Measurements from ENCODE around the gene ASTL.

Gene ASTL

GRCh38 chr2:96097441-96097840 is 40.9 kb downstream of the ASTL start:
- no peak overlapping the region for H3K4me2 ChIP-seq (ENCODE audit: low read depth, low read length, poor library complexity, severe bottlenecking)
- no peaks in the 10 kb centered on the region for H3F3A ChIP-seq (ENCODE audit: insufficient read depth)
- H2AFZ ChIP-seq (ENCODE audit: low read depth, low read length, severe bottlenecking) = no peak overlapping the region
- H3K27ac ChIP-seq (ENCODE audit: low read depth, low read length) = no peak overlapping the region
- H3K4me3 ChIP-seq (ENCODE audit: insufficient read depth, low read length, poor library complexity, severe bottlenecking) = no peak overlapping the region
- no peak overlapping the region for H3K9ac ChIP-seq (ENCODE audit: low read length)
- H3K27me3 ChIP-seq (ENCODE audit: low read length) = no peaks in the 10 kb centered on the region
- H3K9me2 ChIP-seq (replicated peaks; ENCODE audit: insufficient read depth, low read length) = no peaks in the 10 kb centered on the region
- H3K79me2 ChIP-seq (ENCODE audit: insufficient read depth, low read length) = no peaks in the 10 kb centered on the region
- no peaks in the 10 kb centered on the region for H3K9me3 ChIP-seq (ENCODE audit: insufficient read depth, low read length)
- no peak for TF ChIP-seq EZH2phosphoT487 (conservative IDR thresholded peaks at IDR 0.05; ENCODE audit: low read length)
- no peak for TF ChIP-seq CTCF (IDR thresholded peaks at IDR 0.05; ENCODE audit: insufficient read depth, low read length, poor library complexity, severe bottlenecking)
- no peaks in the 10 kb centered on the region for H3K36me3 ChIP-seq (ENCODE audit: low read length)
- H4K20me1 ChIP-seq (ENCODE audit: low read depth, low read length) = no peaks in the 10 kb centered on the region

- no peaks in the 10 kb centered on the region for H3K79me2 ChIP-seq (ENCODE audit: insufficient read depth, low read length)
- no peak overlapping the region for H3K9ac ChIP-seq (ENCODE audit: low read length)
- no peaks in the 10 kb centered on the region for H3K9me3 ChIP-seq (ENCODE audit: insufficient read depth, low read length)
- TF ChIP-seq CTCF (IDR thresholded peaks at IDR 0.05; ENCODE audit: insufficient read depth, low read length, poor library complexity, severe bottlenecking) (no peak), EZH2phosphoT487 (conservative IDR thresholded peaks at IDR 0.05; ENCODE audit: low read length) (no peak)
- H3F3A ChIP-seq (ENCODE audit: insufficient read depth) = no peaks in the 10 kb centered on the region
- H2AFZ ChIP-seq (ENCODE audit: low read depth, low read length, severe bottlenecking) = no peak overlapping the region
- H4K20me1 ChIP-seq (ENCODE audit: low read depth, low read length) = no peaks in the 10 kb centered on the region
- no peak overlapping the region for H3K27ac ChIP-seq (ENCODE audit: low read depth, low read length)
- no peaks in the 10 kb centered on the region for H3K36me3 ChIP-seq (ENCODE audit: low read length)
- H3K27me3 ChIP-seq (ENCODE audit: low read length) = no peaks in the 10 kb centered on the region
- no peak overlapping the region for H3K4me3 ChIP-seq (ENCODE audit: insufficient read depth, low read length, poor library complexity, severe bottlenecking)
- H3K9me2 ChIP-seq (replicated peaks; ENCODE audit: insufficient read depth, low read length) = no peaks in the 10 kb centered on the region
- H3K4me2 ChIP-seq (ENCODE audit: low read depth, low read length, poor library complexity, severe bottlenecking) = no peak overlapping the region
Observed at GRCh38 chr2:96095116-96095636, 43.1 kb downstream of the ASTL start.

DNA sequence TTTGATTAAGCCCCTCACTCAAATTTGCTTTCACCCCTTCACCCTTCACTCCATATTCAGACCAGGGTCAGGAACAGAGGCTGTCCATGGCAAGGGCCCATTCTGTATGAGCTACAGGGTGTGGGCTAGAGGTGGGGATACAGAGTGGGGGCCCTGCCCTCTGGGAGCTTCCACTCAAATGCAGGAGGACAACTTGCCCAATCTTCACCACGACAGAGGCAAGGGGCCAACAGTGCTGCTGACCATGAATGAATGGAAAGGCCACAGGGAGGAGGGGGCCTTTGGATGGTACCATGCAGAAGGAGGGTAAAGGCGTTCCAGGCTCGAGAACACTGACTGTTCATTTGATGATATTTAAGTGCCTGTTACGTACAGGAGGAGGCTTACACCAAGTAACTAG is 44.8 kb downstream of the ASTL start:
- no peak overlapping the region for H2AFZ ChIP-seq (ENCODE audit: low read depth, low read length, severe bottlenecking)
- H3K27me3 ChIP-seq (ENCODE audit: low read length) = no peaks in the 10 kb centered on the region
- H3K9me2 ChIP-seq (replicated peaks; ENCODE audit: insufficient read depth, low read length) = no peaks in the 10 kb centered on the region
- TF ChIP-seq EZH2phosphoT487 (conservative IDR thresholded peaks at IDR 0.05; ENCODE audit: low read length) (no peak), CTCF (IDR thresholded peaks at IDR 0.05; ENCODE audit: insufficient read depth, low read length, poor library complexity, severe bottlenecking) (no peak)
- no peak overlapping the region for H3K4me2 ChIP-seq (ENCODE audit: low read depth, low read length, poor library complexity, severe bottlenecking)
- H4K20me1 ChIP-seq (ENCODE audit: low read depth, low read length) = no peaks in the 10 kb centered on the region
- H3K79me2 ChIP-seq (ENCODE audit: insufficient read depth, low read length) = no peaks in the 10 kb centered on the region
- no peak overlapping the region for H3K9ac ChIP-seq (ENCODE audit: low read length)
- H3K4me3 ChIP-seq (ENCODE audit: insufficient read depth, low read length, poor library complexity, severe bottlenecking) = no peak overlapping the region
- no peak overlapping the region for H3K27ac ChIP-seq (ENCODE audit: low read depth, low read length)
- H3K36me3 ChIP-seq (ENCODE audit: low read length) = no peaks in the 10 kb centered on the region
- no peaks in the 10 kb centered on the region for H3K9me3 ChIP-seq (ENCODE audit: insufficient read depth, low read length)
- H3F3A ChIP-seq (ENCODE audit: insufficient read depth) = no peaks in the 10 kb centered on the region
